HG03159 (cell line): ENCODE data around the gene ZNF680.
"Not testable (repeated sequence)": the region's sequence is repeated elsewhere in the genome, so short reads cannot be mapped to it uniquely, and the experiment has no call there.

Experiments
- ATAC-seq: cut with Tn5 transposase; IDR thresholded peaks from one replicate; pipeline ENCODE4 v1.9.1; 2021; ENCODE audit warnings: mild to moderate bottlenecking, moderate library complexity; ENCODE audit not compliant: unreplicated experiment

The ZNF680 gene

GRCh38 chr7:64562626-64563278 lies at the start of gene ZNF680:
TSS of gene ZNF680 (minus strand) at chr7:64563071. CDS start at chr7:64562954, 117 bp downstream.
- ATAC-seq = peak; percentile 100

GRCh38 chr7:64612452-64612851 lies 49.6 kb upstream of the ZNF680 start:
- ATAC-seq = no peak

DNA sequence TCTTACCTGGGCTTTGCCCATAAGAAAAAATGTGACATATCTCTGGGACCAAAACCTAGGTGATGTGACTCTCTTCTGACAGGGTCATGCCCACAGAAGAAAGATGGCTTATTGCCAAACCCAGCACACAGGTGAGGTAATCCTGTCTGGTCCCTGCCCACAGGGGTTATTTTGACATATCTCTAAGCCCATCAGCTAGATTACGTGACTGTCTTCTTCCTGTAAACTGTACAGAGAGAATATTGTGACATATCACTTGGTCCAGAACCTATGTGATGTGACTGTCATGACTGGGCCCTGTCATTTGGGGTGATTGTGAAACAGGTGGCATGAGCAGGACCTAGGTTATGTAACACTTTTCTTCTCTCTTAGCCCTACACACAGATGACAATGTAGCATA lies 48.8 kb upstream of the ZNF680 start:
- ATAC-seq = no peak

- no peak for ATAC-seq
Observed at GRCh38 chr7:64610997-64611396, 48.1 kb upstream of the ZNF680 start.

- no peak for ATAC-seq
Observed at GRCh38 chr7:64608116-64608910, 45.4 kb upstream of the ZNF680 start.

GRCh38 chr7:64606385-64606784 lies 43.5 kb upstream of the ZNF680 start:
- ATAC-seq = no peak

GRCh38 chr7:64603271-64603670 lies 40.4 kb upstream of the ZNF680 start:
- ATAC-seq = no peak

GRCh38 chr7:64602518-64602917 lies 39.6 kb upstream of the ZNF680 start:
- no peak for ATAC-seq

- ATAC-seq = no peak
Observed at GRCh38 chr7:64602086-64602485, 39.2 kb upstream of the ZNF680 start.

- ATAC-seq = no peak
Observed at GRCh38 chr7:64599359-64599758, 36.5 kb upstream of the ZNF680 start.

GRCh38 chr7:64590971-64591370 lies 28.1 kb upstream of the ZNF680 start:
- no peak for ATAC-seq

- no peak for ATAC-seq
Observed at GRCh38 chr7:64581926-64582894, 19.3 kb upstream of the ZNF680 start.

DNA sequence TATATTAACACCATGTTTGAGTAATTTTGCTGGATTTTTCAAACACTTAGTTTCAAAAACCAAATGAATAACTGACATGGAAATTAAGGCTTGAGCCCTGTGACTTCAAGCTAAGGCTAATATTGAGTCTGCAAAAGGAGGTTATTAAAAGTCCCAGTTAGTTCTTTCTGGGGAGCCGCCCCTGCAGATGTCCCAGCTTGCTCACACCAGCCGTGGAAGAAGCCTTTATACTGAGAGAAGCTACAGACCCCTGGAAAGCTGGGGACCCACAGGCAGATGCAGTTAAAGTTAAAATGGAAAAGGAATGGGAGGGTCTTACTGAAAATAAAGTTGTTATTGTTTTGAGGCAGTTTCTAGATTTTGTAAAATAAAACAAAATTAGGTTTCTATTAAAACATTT lies 18.5 kb upstream of the ZNF680 start:
- no peak for ATAC-seq

- no peak for ATAC-seq
Observed at GRCh38 chr7:64574540-64575099, 11.7 kb upstream of the ZNF680 start.

DNA sequence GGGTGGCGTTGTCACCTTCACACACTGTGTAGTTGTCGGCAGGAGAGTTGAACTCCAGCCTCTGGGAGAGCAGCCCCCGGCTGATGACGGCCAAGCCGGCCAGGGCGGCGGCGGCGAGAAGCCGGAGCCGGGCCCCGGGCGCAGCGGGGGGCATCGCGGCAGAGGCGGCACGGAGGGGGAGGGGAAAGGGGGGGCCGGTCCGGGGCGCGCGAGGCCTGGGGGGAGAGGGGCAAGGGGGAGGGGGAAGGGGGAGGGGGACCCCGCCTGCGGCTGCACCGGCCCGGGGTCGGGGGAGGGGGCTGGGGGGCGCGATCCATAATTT lies 7.4 kb upstream of the ZNF680 start:
- not testable (repeated sequence) for ATAC-seq

- ATAC-seq = not testable (repeated sequence)
Observed at GRCh38 chr7:64569372-64570283, 6.8 kb upstream of the ZNF680 start.

DNA sequence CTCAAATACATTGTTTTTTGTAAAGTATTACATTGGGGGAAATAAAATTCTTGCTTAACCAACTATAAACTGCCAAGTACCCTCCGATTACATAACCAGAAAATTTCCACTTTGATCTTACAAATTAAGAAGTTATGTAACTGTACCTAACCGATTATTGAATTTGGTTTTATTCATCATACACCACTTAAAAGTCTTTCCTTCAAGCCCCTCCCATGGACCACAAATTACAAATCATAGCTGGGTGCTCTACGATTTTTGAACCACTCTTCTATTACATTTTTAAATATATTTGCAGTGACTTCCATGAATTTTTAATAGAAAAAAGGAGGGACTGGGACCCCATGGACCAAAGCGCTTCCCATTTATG lies 630 bp downstream of the ZNF680 start:
- ATAC-seq = no peak

GRCh38 chr7:64559206-64559605 lies 3.7 kb downstream of the ZNF680 start:
- ATAC-seq = no peak

GRCh38 chr7:64558781-64559180 lies 4.1 kb downstream of the ZNF680 start:
- ATAC-seq = no peak

DNA sequence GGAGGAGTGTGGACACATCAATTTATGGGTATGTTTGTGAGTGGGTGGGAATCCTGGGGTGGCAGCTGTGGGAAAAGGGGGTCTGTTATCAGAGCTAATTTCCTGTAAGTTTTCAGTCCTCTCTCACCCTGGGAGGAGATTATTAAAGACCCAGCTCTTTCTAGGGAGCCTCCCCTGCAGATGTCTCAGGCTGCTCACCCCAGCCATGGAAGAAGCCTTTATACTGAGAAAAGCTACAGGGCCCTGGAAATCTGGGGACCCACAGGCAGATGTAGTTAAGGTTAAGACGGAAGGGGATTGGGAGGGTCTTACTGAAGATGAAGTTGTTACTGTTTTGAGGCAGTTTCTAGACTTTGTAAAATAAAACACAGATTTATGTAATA lies 4.6 kb downstream of the ZNF680 start:
- ATAC-seq = no peak
